Endothelial cell of umbilical vein (primary cell): ENCODE results near the gene DIS3L2. TPM values are rescaled to one million over a fixed set of nuclear protein-coding genes. Genes with fewer than 3 reads are reported as not detected.

Experiments used
- BruUV-seq: library from RNA; stranded (reverse); fragments of 400-500 nt; replicated peaks from 2 replicates; lab custom pipeline; 2021; lab: Mats Ljungman, UMichigan
- CTCF ChIA-PET: fragments of 300-600, 350-600 bp; sonication (Branson Sonifier 250); formaldehyde crosslinking; loops from one replicate; lab custom pipeline; 2021; ENCODE audit warnings: antibody characterized with exemption, inconsistent platforms; lab: Charles Lee
- POLR2A ChIA-PET: fragments of 300-600, 350-600 bp; sonication (Branson Sonifier 250); formaldehyde crosslinking; loops from one replicate; lab custom pipeline; 2021; ENCODE audit warnings: antibody characterized with exemption, inconsistent platforms; lab: Charles Lee
- DNase-seq: peaks from one replicate; pipeline ENCODE4 v3.0.0-alpha.2; 2011; ENCODE audit warnings: low read depth, low spot score
- FAIRE-seq: peaks from 2 replicates; lab custom pipeline; 2011; peaks lifted over from hg19 to GRCh38; lab: Jason Lieb, UNC
- H2AFZ ChIP-seq: 2 replicates; pipeline ENCODE4 v1.6.0; 2012; ENCODE audit warnings: low read depth, low read length, control low read depth, inconsistent platforms
- H3K27ac ChIP-seq: 2 replicates; pipeline ENCODE4 v1.5.1; 2011; ENCODE audit warnings: low read depth, mild to moderate bottlenecking, control low read depth, low read length, moderate library complexity; ENCODE audit not compliant: insufficient read depth
- H3K27me3 ChIP-seq, 2 experiments: 2 replicates each; pipeline versions ENCODE4 v1.6.0 to v1.6.1; 2011; ENCODE audit warnings: low read length in 2 of 2, mixed read lengths in 1 of 2; ENCODE audit not compliant: control insufficient read depth in 2 of 2, insufficient read depth in 2 of 2
- H3K36me3 ChIP-seq, 2 experiments: 2 replicates in 1 of 2; 3 replicates in 1 of 2; pipeline ENCODE4 v1.5.1; 2011; ENCODE audit warnings: low read length in 2 of 2, mild to moderate bottlenecking in 1 of 2, moderate library complexity in 1 of 2; ENCODE audit not compliant: control insufficient read depth in 2 of 2, insufficient read depth in 2 of 2; ENCODE audit errors: extremely low read depth in 1 of 2
- H3K4me1 ChIP-seq: 3 replicates; pipeline ENCODE4 v1.5.1; 2011; ENCODE audit warnings: mild to moderate bottlenecking, low read length; ENCODE audit not compliant: control insufficient read depth, insufficient read depth; ENCODE audit errors: extremely low read depth
- H3K4me2 ChIP-seq: 2 replicates; pipeline ENCODE4 v1.6.1; 2011; ENCODE audit warnings: low read length, control low read depth, mixed read lengths; ENCODE audit not compliant: insufficient read depth
- H3K4me3 ChIP-seq, 3 experiments: fragments of 200-600 bp in 1 of 3; sonication (generic), shearing (Covaris generic) in 1 of 3; replicated peaks in 1 of 3; 2 replicates each; pipeline ENCODE4 v1.5.1; 2011 to 2016; ENCODE audit warnings: control low read depth in 3 of 3, low read length in 3 of 3, mild to moderate bottlenecking in 2 of 3, inconsistent platforms in 1 of 3, low read depth in 1 of 3, moderate library complexity in 1 of 3; ENCODE audit not compliant: insufficient read depth in 1 of 3
- H3K79me2 ChIP-seq: 2 replicates; pipeline ENCODE4 v1.6.0; 2012; ENCODE audit warnings: low read length, inconsistent platforms; ENCODE audit not compliant: control insufficient read depth, insufficient read depth
- H3K9ac ChIP-seq: replicated peaks from 2 replicates; pipeline ENCODE3; 2011; ENCODE audit warnings: low read length, control low read depth; ENCODE audit not compliant: insufficient read depth; ENCODE audit errors: extremely low read depth
- H3K9me1 ChIP-seq: replicated peaks from 3 replicates; pipeline ENCODE4 v1.6.0; 2011; ENCODE audit warnings: mild to moderate bottlenecking, low read length; ENCODE audit not compliant: control insufficient read depth, insufficient read depth; ENCODE audit errors: extremely low read depth
- H3K9me3 ChIP-seq: replicated peaks from 2 replicates; pipeline ENCODE4 v1.5.1; 2012; ENCODE audit warnings: low read length, inconsistent platforms; ENCODE audit not compliant: control insufficient read depth, insufficient read depth
- H4K20me1 ChIP-seq: replicated peaks from 2 replicates; pipeline ENCODE3; 2011; ENCODE audit warnings: mild to moderate bottlenecking, low read length; ENCODE audit not compliant: control insufficient read depth, insufficient read depth; ENCODE audit errors: extremely low read depth
- EZH2 ChIP-seq: IDR thresholded peaks from 2 replicates; pipeline ENCODE4 v1.6.1; 2012; ENCODE audit warnings: borderline replicate concordance, low read depth, mild to moderate bottlenecking, moderate library complexity, low read length, inconsistent platforms; ENCODE audit not compliant: severe bottlenecking
- FOS ChIP-seq: IDR thresholded peaks from 2 replicates; pipeline ENCODE4 v1.6.1; 2011; ENCODE audit warnings: mild to moderate bottlenecking, low read length, moderate library complexity, borderline replicate concordance; ENCODE audit not compliant: insufficient read depth
- GATA2 ChIP-seq: IDR thresholded peaks from 2 replicates; pipeline ENCODE4 v1.7.0; 2011; ENCODE audit warnings: low read depth, mild to moderate bottlenecking, moderate library complexity, mixed read lengths, low read length; ENCODE audit not compliant: insufficient read length, insufficient read depth
- JUN ChIP-seq: IDR thresholded peaks from 2 replicates; pipeline ENCODE4 v1.6.1; 2011; ENCODE audit warnings: borderline replicate concordance, low read depth; ENCODE audit not compliant: insufficient read length, insufficient read depth
- MYC ChIP-seq: IDR thresholded peaks from one replicate; pipeline ENCODE4 v1.6.1; 2011; ENCODE audit warnings: mild to moderate bottlenecking, low read depth, low read length
- POLR2A ChIP-seq: IDR thresholded peaks from 2 replicates; pipeline ENCODE4 v1.6.1; 2012; ENCODE audit warnings: low read depth, mild to moderate bottlenecking, control low read depth, low read length
- POLR2AphosphoS5 ChIP-seq: IDR thresholded peaks from 2 replicates; pipeline ENCODE4 v1.6.1; 2012; ENCODE audit warnings: low read depth, mild to moderate bottlenecking, control low read depth, low read length, moderate library complexity; ENCODE audit not compliant: insufficient read depth
- dilution Hi-C: fragments of 300-500 bp; cut with MboI; formaldehyde crosslinking; loops from one replicate; pipeline ENCODE4 v1.15.0; 2019; ENCODE audit warnings: low sequenced_read_pairs; ENCODE audit not compliant: extremely low pct_ligation_motif_present
- intact Hi-C: fragments of 100-400 bp; cut with micrococcal nuclease; formaldehyde crosslinking; loops from one replicate; pipeline ENCODE4 v1.10.0; 2022
- polyA plus RNA-seq, 4 experiments: library from polyadenylated mRNA; depleted of rRNA in 3 of 4; stranded (reverse) in 3 of 4; unstranded in 1 of 4; fragments of >200 nt; gene quantifications; 2 replicates each; pipeline versions ENCODE4 v1.2.1 to v1.2.3, GENCODE V29; 2011 to 2012; ENCODE audit warnings: missing spikeins in 1 of 4
- total RNA-seq: library from RNA; stranded (reverse); gene quantifications from 2 replicates; pipeline ENCODE4 v1.2.3, GENCODE V29; 2021
- TF ChIP-seq, protein P1 (sequence below): IDR thresholded peaks from 2 replicates; pipeline ENCODE4 v1.6.1; 2011; ENCODE audit not compliant: insufficient read depth, insufficient read length
- TF ChIP-seq, protein P2 (sequence below), 2 donors: IDR thresholded peaks; 1 replicate in 1 of 2; 2 replicates in 1 of 2; pipeline ENCODE4 v1.5.1; 2011; ENCODE audit warnings: low read length in 2 of 2, mild to moderate bottlenecking in 2 of 2, moderate library complexity in 2 of 2, control low read depth in 1 of 2, inconsistent platforms in 1 of 2, low read depth in 1 of 2; ENCODE audit not compliant: insufficient read depth in 1 of 2; ENCODE audit errors: extremely low read depth in 1 of 2

DIS3L2 gene
- total and polyA plus RNA-seq, 2 donors (not counting 3 experiments of a cell fraction or from before 2014, with no cell fraction given): 14.6 to 31.2 TPM

DNA sequence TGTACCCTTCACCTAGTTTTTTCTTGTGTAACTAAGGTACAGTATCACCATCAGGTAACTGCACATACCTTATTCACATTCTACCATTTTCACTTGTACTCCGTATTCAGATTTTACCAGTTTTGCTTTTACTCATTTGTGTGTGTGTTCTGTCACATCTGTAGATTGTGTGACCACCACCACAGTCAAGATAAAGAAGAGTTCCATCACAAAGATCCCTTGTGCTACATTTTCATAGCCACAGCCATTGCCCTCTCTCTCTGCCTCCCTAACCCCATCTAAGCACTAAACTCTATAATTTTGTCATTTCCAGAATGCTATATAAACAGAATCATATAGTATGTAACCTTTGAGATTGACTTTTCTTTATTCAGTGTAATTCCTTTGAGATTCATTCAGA is 23.5 kb downstream of the DIS3L2 start:
- Histone ChIP-seq H3K4me3 (no peak overlapping the region), H3K9ac (no peak overlapping the region), H3K4me2 (no peak overlapping the region), H3K79me2 (peaks cover 17% of the 10 kb centered on the region), H3K27me3 (no peaks in the 10 kb centered on the region), H3K27ac (no peak overlapping the region), H4K20me1 (no peaks in the 10 kb centered on the region), H3K36me3 (no peaks in the 10 kb centered on the region), H3K4me1 (no peaks in the 10 kb centered on the region), H2AFZ (no peak overlapping the region), H3K9me3 (no peaks in the 10 kb centered on the region), H3K9me1 (no peaks in the 10 kb centered on the region)
- BruUV-seq: no TSS peak
- dilution Hi-C loops: no loop called here
- no peak for FAIRE-seq
- ChIA-PET POLR2A (no interaction called here), CTCF (interaction anchor here (1.1 kb wide), 1 partner anchor 11 kb away, joined by 3 read pairs; no protein-coding TSS in a partner anchor)
- TF ChIP-seq, protein P1, sequence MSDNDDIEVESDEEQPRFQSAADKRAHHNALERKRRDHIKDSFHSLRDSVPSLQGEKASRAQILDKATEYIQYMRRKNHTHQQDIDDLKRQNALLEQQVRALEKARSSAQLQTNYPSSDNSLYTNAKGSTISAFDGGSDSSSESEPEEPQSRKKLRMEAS: no peak
- TF ChIP-seq POLR2A (no peak), GATA2 (no peak), FOS (no peak), JUN (no peak)
- DNase-seq: no peak
- intact Hi-C loops: no loop called here

DNA sequence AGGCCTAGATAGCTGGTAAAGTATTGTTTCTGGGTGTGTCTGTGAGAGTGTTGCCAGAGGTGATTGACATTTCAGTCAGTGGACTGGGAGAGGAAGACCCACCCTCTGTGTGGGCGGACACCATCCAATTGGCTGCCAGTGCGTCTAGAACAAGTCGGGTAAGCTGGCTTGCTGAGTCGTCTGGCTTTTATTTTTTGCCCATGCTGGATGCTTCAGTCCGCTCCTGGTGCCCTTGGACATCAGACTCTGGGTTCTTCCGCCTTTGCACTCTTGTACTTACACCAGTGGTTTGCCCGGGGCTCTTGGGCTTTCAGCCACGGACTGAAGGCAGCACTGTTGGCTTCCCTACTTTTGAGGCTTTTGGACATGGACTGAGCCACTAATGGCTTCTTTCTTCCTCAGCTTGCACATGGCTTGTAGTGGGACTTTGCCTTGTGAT is 24.3 kb downstream of the DIS3L2 start:
- Histone ChIP-seq H3K36me3 (no peaks in the 10 kb centered on the region), H3K9me3 (no peaks in the 10 kb centered on the region), H3K4me2 (no peak overlapping the region), H3K4me1 (no peaks in the 10 kb centered on the region), H3K4me3 (no peak overlapping the region), H3K27ac (no peak overlapping the region), H3K9me1 (no peaks in the 10 kb centered on the region), H3K27me3 (no peaks in the 10 kb centered on the region), H2AFZ (no peak overlapping the region), H4K20me1 (no peaks in the 10 kb centered on the region), H3K79me2 (peaks cover 17% of the 10 kb centered on the region), H3K9ac (no peak overlapping the region)
- intact Hi-C loops: no loop called here
- ChIA-PET POLR2A (no interaction called here), CTCF (interaction anchor here (1.1 kb wide), 1 partner anchor 11 kb away, joined by 3 read pairs; no protein-coding TSS in a partner anchor)
- TF ChIP-seq FOS: no peak
- TF ChIP-seq, protein P1: no peak
- TF ChIP-seq POLR2AphosphoS5: no peak
- no peak for TF ChIP-seq MYC
- no peak for TF ChIP-seq JUN
- no peak for TF ChIP-seq EZH2
- TF ChIP-seq, protein P2, sequence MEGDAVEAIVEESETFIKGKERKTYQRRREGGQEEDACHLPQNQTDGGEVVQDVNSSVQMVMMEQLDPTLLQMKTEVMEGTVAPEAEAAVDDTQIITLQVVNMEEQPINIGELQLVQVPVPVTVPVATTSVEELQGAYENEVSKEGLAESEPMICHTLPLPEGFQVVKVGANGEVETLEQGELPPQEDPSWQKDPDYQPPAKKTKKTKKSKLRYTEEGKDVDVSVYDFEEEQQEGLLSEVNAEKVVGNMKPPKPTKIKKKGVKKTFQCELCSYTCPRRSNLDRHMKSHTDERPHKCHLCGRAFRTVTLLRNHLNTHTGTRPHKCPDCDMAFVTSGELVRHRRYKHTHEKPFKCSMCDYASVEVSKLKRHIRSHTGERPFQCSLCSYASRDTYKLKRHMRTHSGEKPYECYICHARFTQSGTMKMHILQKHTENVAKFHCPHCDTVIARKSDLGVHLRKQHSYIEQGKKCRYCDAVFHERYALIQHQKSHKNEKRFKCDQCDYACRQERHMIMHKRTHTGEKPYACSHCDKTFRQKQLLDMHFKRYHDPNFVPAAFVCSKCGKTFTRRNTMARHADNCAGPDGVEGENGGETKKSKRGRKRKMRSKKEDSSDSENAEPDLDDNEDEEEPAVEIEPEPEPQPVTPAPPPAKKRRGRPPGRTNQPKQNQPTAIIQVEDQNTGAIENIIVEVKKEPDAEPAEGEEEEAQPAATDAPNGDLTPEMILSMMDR (IDR thresholded peaks at IDR 0.05; ENCODE audit: extremely low read depth in 1 of 2, insufficient read depth in 1 of 2, low read depth in 1 of 2, low read length in 2 of 2): no peak
- no peak for TF ChIP-seq POLR2A
- dilution Hi-C loops: no loop called here
- DNase-seq (no peak), FAIRE-seq (no peak)
- no TSS peak for BruUV-seq
